ENCODE data around the gene ABCA4. TPM values are rescaled to one million over a fixed set of nuclear protein-coding genes. Genes with fewer than 3 reads are reported as not detected.

Gene ABCA4
- total and polyA plus RNA-seq, 2 experiments from 2014 or later: 0.20 to 3.7 TPM

GRCh38 chr1:94020764-94021579 lies 100.0 kb downstream of the ABCA4 start:
- in situ Hi-C loops (cut with MboI): loop anchor here (10.0 kb wide), 1 partner anchor 434 kb away; no protein-coding TSS in a partner anchor
- H3K79me2 ChIP-seq (ENCODE audit: insufficient read depth): no peaks in the 10 kb centered on the region
- 64 to 66% methylated on average over 10 of the region's 10 CpGs for WGBS, 2 experiments (ENCODE audit: low coverage in 1 of 2, low lambda C conversion rate in 2 of 2, missing lambda C conversion rate in 2 of 2)

GRCh38 chr1:94019327-94019726 lies 101.6 kb downstream of the ABCA4 start:
- no peaks in the 10 kb centered on the region for H3K9me3 ChIP-seq (ENCODE audit: low read depth)
- H2AFZ ChIP-seq: no peak overlapping the region
- H3K27ac ChIP-seq: no peak overlapping the region
- no peaks in the 10 kb centered on the region for H3K27me3 ChIP-seq (replicated peaks; ENCODE audit: insufficient read depth)
- H3K4me2 ChIP-seq (ENCODE audit: unreplicated experiment): no peak overlapping the region
- H3F3A ChIP-seq (ENCODE audit: insufficient read depth): peaks cover 43% of the 10 kb centered on the region
- in situ Hi-C loops (cut with MboI): no loop called here
- no peaks in the 10 kb centered on the region for H3K9me2 ChIP-seq (ENCODE audit: insufficient read depth)
- TF ChIP-seq EZH2phosphoT487 (IDR thresholded peaks at IDR 0.05; ENCODE audit: insufficient read depth, low read depth): no peak
- TF ChIP-seq EZH2 (IDR thresholded peaks at IDR 0.05; ENCODE audit: insufficient read depth, poor library complexity, severe bottlenecking): no peak
- no peak overlapping the region for H3K9ac ChIP-seq
- H4K20me1 ChIP-seq (ENCODE audit: insufficient read depth): no peaks in the 10 kb centered on the region
- H3K4me1 ChIP-seq (ENCODE audit: insufficient read depth): peaks cover 59% of the 10 kb centered on the region
- WGBS, 2 experiments (ENCODE audit: low coverage in 1 of 2, low lambda C conversion rate in 2 of 2, missing lambda C conversion rate in 2 of 2): 85 to 89% methylated on average over 9 of the region's 9 CpGs
- H3K36me3 ChIP-seq (ENCODE audit: low read depth): no peaks in the 10 kb centered on the region
- no peak for DNase-seq
- no peak overlapping the region for H3K4me3 ChIP-seq
- H3K79me2 ChIP-seq (ENCODE audit: insufficient read depth): no peaks in the 10 kb centered on the region

More at GRCh38 chr1:94020764-94021579, 100.0 kb downstream of the ABCA4 start:
- no peak overlapping the region for H3K4me3 ChIP-seq
- H3F3A ChIP-seq (ENCODE audit: insufficient read depth): peaks cover 43% of the 10 kb centered on the region
- no peaks in the 10 kb centered on the region for H3K36me3 ChIP-seq (ENCODE audit: low read depth)
- peak overlapping the region; percentile 72 for H3K27ac ChIP-seq
- H3K4me1 ChIP-seq (ENCODE audit: insufficient read depth): peaks cover 43% of the 10 kb centered on the region
- H4K20me1 ChIP-seq (ENCODE audit: insufficient read depth): no peaks in the 10 kb centered on the region
- peak; percentile 87 for DNase-seq
- no peak overlapping the region for H2AFZ ChIP-seq
- peak overlapping the region; percentile 31 for H3K4me2 ChIP-seq (ENCODE audit: unreplicated experiment)
- no peaks in the 10 kb centered on the region for H3K9me3 ChIP-seq (ENCODE audit: low read depth)
- no peak for TF ChIP-seq EZH2 (IDR thresholded peaks at IDR 0.05; ENCODE audit: insufficient read depth, poor library complexity, severe bottlenecking)
- peak; percentile 84 for TF ChIP-seq EZH2phosphoT487 (IDR thresholded peaks at IDR 0.05; ENCODE audit: insufficient read depth, low read depth)
- H3K9ac ChIP-seq: no peak overlapping the region
- H3K27me3 ChIP-seq (replicated peaks; ENCODE audit: insufficient read depth): no peaks in the 10 kb centered on the region
- H3K9me2 ChIP-seq (ENCODE audit: insufficient read depth): no peaks in the 10 kb centered on the region

- no peaks in the 10 kb centered on the region for H3K36me3 ChIP-seq (ENCODE audit: low read depth)
- in situ Hi-C loops (cut with MboI): no loop called here
- H3K4me1 ChIP-seq (ENCODE audit: insufficient read depth): peaks cover 52% of the 10 kb centered on the region
- H3K9me3 ChIP-seq (ENCODE audit: low read depth): no peaks in the 10 kb centered on the region
- H4K20me1 ChIP-seq (ENCODE audit: insufficient read depth): no peaks in the 10 kb centered on the region
- H2AFZ ChIP-seq: peak overlapping the region; percentile 25; the same call in 1 of the 2 replicates
- H3K9me2 ChIP-seq (ENCODE audit: insufficient read depth): no peaks in the 10 kb centered on the region
- peak; percentile 35 for DNase-seq
- no peak overlapping the region for H3K4me2 ChIP-seq (ENCODE audit: unreplicated experiment)
- no peak overlapping the region for H3K27ac ChIP-seq
- WGBS, 2 experiments (ENCODE audit: low coverage in 1 of 2, low lambda C conversion rate in 2 of 2, missing lambda C conversion rate in 2 of 2): 40 to 49% methylated on average over 6 of the region's 6 CpGs
- TF ChIP-seq EZH2 (IDR thresholded peaks at IDR 0.05; ENCODE audit: insufficient read depth, poor library complexity, severe bottlenecking): no peak
- no peak for TF ChIP-seq EZH2phosphoT487 (IDR thresholded peaks at IDR 0.05; ENCODE audit: insufficient read depth, low read depth)
- H3K4me3 ChIP-seq: no peak overlapping the region
- no peaks in the 10 kb centered on the region for H3K79me2 ChIP-seq (ENCODE audit: insufficient read depth)
- H3F3A ChIP-seq (ENCODE audit: insufficient read depth): peaks cover 34% of the 10 kb centered on the region
- no peaks in the 10 kb centered on the region for H3K27me3 ChIP-seq (replicated peaks; ENCODE audit: insufficient read depth)
- H3K9ac ChIP-seq: no peak overlapping the region
Measured at GRCh38 chr1:94017155-94017829, 103.7 kb downstream of the ABCA4 start.

- peaks cover 17% of the 10 kb centered on the region for H3F3A ChIP-seq (ENCODE audit: insufficient read depth)
- no peak overlapping the region for H3K4me3 ChIP-seq
- H3K4me2 ChIP-seq (ENCODE audit: unreplicated experiment): peak overlapping the region; percentile 5
- H3K9me2 ChIP-seq (ENCODE audit: insufficient read depth): no peaks in the 10 kb centered on the region
- H3K9ac ChIP-seq: 0 out of 2 replicates have a peak overlapping the region, but pooled peaks have one; percentile 7
- DNase-seq: peak; percentile 13
- WGBS, 2 experiments (ENCODE audit: low coverage in 1 of 2, low lambda C conversion rate in 2 of 2, missing lambda C conversion rate in 2 of 2): 77 to 91% methylated on average over 3 of the region's 3 CpGs
- no peaks in the 10 kb centered on the region for H4K20me1 ChIP-seq (ENCODE audit: insufficient read depth)
- in situ Hi-C loops (cut with MboI): no loop called here
- no peak overlapping the region for H3K27ac ChIP-seq
- peak overlapping the region; percentile 52; the same call in 1 of the 2 replicates for H2AFZ ChIP-seq
- H3K36me3 ChIP-seq (ENCODE audit: low read depth): no peaks in the 10 kb centered on the region
- no peak for TF ChIP-seq EZH2 (IDR thresholded peaks at IDR 0.05; ENCODE audit: insufficient read depth, poor library complexity, severe bottlenecking)
- TF ChIP-seq EZH2phosphoT487 (IDR thresholded peaks at IDR 0.05; ENCODE audit: insufficient read depth, low read depth): no peak
- H3K9me3 ChIP-seq (ENCODE audit: low read depth): no peaks in the 10 kb centered on the region
- H3K79me2 ChIP-seq (ENCODE audit: insufficient read depth): no peaks in the 10 kb centered on the region
- H3K4me1 ChIP-seq (ENCODE audit: insufficient read depth): peaks cover 33% of the 10 kb centered on the region
- no peaks in the 10 kb centered on the region for H3K27me3 ChIP-seq (replicated peaks; ENCODE audit: insufficient read depth)
Measured at GRCh38 chr1:94015489-94015817, 105.5 kb downstream of the ABCA4 start.
